LNCAP (cell line): ENCODE data around the gene CD55.

Source experiments
- TF ChIP-seq, protein P1 (sequence below): fragments of 450-650 bp; IDR thresholded peaks from 2 replicates; pipeline ENCODE4 v1.5.1; 2017; ENCODE audit warnings: mild to moderate bottlenecking

Gene CD55

DNA sequence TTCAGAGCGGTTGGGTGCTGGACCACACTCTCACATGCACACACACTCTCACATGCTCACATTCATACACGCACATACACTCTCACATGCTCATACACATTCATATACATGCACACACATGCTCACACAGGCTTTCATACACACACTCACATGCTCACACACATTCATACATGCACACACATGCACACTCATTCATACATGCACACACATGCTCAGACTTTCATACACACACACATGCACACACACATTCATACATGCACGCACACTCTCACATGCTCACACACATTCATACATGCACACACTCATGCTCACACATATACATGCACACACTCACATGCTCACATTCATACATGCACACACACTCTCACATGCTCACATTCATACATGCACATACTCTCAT lies 6.0 kb upstream of the CD55 start:
- TF ChIP-seq, protein P1, sequence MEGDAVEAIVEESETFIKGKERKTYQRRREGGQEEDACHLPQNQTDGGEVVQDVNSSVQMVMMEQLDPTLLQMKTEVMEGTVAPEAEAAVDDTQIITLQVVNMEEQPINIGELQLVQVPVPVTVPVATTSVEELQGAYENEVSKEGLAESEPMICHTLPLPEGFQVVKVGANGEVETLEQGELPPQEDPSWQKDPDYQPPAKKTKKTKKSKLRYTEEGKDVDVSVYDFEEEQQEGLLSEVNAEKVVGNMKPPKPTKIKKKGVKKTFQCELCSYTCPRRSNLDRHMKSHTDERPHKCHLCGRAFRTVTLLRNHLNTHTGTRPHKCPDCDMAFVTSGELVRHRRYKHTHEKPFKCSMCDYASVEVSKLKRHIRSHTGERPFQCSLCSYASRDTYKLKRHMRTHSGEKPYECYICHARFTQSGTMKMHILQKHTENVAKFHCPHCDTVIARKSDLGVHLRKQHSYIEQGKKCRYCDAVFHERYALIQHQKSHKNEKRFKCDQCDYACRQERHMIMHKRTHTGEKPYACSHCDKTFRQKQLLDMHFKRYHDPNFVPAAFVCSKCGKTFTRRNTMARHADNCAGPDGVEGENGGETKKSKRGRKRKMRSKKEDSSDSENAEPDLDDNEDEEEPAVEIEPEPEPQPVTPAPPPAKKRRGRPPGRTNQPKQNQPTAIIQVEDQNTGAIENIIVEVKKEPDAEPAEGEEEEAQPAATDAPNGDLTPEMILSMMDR, result no peak

DNA sequence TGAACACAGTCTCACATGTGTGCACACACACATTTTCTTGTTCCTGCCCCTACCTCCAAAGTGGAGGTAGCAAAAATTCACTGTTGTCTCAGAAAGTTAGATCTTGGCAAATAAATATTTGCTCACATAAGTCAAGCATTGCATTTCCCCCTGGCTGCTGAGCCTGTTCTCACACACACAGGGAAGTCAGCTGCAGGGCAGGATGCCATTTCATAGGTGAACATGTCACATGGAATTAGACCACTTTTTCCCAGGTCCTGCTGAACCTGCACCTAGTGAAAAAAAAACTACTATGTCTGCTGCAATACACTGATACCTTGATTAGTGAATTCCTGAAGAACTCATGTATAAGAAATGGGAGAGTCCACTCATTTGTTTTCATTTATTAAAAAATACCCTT lies 5.3 kb upstream of the CD55 start:
- TF ChIP-seq, protein P1, result no peak

DNA sequence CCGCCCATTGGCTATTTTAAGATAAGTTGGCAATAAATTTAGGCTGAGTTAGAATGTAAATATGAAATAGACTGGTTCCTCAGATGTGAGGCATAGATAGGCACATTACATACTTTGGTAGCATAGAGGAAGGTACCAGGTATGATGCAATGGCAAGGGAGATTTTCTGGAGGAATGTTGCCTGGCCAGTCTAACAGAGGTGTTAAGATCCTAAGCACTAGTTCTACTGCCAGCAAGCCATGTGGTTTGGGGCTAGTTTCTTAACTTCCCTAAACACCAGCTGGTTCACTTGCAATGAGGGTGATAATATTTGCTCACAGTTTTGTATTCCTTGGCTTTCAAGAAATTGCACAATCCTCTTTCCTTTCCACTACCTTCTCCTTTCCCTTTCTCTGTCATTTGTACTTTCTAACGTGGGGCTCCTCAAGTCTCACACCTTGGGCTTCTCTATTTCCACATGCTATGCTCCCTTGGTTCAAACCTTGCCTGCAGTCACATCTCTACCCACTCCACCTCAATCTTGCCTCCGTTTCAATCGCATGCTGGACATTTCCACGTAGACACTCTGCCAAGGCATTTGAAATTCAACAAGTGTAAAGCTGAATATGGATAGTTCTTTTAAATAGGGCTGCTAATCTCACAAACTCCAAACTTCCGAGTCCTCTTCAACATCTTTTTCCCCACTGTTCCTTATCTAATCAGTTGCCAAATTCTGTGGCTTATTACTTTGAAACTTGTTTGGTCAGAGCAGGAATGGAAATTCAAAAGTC lies 4.7 kb upstream of the CD55 start:
- TF ChIP-seq, protein P1, result no peak

DNA sequence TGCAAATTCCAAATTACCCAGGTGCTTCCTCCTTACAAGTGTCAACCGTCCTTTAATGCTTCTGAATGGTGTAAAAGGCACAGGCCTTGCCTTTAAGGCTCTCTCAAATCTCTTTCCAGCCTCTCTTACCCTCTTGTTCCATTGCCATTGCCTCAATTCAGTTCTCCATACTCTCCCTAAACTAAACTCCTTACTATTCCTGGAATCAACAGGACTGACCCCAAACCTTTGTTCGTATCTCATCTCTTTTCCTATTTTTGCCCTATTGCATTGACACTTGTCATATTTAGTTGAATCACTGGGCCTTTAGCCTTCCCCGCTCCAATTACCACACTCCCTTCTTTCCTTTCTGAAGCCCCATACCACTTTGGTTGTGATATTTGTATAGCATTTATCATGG lies 3.9 kb upstream of the CD55 start:
- TF ChIP-seq, protein P1, result no peak

DNA sequence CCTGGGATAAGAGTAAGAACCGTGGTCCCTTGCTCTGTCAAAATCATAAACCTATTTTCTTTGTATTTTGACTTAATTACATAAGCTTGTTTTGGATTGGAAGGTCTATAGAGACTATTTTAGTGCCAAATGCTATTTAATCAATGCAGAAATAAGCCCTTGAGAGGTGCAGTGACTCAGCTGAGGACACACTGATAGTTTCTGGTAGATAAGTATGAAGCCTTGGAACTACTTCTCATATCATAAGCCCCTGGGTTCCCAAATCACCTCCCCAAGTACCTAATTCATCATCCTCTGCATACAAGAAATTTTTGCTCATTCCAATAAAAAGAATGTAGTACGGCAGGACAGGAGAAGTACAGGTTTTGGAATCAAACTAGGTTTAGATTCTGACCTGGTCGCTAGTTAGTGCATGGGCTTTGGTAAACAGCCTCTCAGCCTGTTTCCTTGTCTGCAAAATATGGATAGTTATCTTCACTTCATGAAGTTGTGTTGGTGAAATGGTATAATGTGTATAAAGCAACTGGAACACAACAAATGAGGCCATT lies 3.3 kb upstream of the CD55 start:
- TF ChIP-seq, protein P1, result no peak

DNA sequence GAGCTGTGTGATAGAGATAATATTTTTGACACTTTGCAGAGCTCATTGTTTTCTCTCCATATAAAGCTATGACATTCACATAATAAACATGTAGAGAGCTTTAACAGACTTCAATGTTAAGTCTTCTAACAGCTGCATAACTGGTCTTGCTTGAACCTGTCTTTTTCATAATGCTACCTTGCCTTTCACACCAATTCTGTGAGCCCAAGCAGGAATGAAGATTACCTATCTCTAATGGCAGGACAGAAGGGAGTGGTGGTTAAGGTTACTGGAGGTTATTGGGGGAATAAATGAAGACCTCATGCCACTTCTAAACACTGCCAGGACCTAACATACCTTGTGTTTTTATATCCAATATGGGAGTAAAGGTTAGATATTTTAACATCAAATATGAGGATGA lies 2.3 kb upstream of the CD55 start:
- TF ChIP-seq, protein P1, result no peak

DNA sequence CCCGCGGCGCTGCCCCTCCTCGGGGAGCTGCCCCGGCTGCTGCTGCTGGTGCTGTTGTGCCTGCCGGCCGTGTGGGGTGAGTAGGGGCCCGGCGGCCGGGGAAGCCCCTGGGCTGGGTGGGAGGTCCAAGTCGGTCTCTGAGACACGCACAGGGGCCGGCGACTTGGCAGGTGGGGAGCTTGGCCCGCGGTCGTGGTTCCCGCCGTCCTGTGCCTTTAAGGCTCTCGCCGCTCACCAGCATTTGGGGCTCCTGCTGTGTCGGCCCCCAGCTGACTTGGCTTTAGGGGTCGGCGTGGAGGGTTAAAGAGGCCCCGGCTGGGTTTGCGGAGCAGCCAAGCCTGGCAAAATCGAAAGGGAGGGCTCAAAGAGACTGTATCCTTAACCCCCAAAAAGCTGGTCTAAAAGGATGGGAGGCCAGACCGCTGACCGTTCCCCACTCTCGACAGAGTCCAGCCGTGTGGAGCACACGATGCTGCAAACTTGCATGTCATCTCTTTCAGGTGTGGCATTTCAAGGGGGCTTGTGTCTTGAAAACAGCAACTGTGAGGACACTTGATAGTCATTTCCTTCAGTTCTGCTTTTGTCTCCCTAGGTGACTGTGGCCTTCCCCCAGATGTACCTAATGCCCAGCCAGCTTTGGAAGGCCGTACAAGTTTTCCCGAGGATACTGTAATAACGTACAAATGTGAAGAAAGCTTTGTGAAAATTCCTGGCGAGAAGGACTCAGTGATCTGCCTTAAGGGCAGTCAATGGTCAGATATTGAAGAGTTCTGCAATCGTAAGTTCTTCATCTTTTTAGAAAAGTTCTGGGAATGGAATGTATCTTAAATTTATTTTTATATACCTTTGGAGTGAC lies 540 bp downstream of the CD55 start:
- TF ChIP-seq, protein P1, result no peak
